Mucosa of rectum (tissue), 2 donors: ENCODE measurements around the gene SWI5.

ENCODE experiments used
- H3K27ac ChIP-seq, 2 donors: one replicate each; pipeline ENCODE4 v1.7.0; 2013; ENCODE audit warnings: inconsistent platforms in 2 of 2, low read depth in 2 of 2, low read length in 2 of 2
- H3K27me3 ChIP-seq, 2 donors: one replicate each; pipeline ENCODE4 v1.7.0; 2013; ENCODE audit warnings: low read length in 2 of 2; ENCODE audit not compliant: control insufficient read depth in 2 of 2, insufficient read depth in 2 of 2
- H3K36me3 ChIP-seq, 2 donors: one replicate each; pipeline ENCODE4 v1.7.0; 2013; ENCODE audit warnings: low read length in 2 of 2; ENCODE audit not compliant: control insufficient read depth in 2 of 2, insufficient read depth in 2 of 2
- H3K4me1 ChIP-seq, 2 donors: one replicate each; pipeline ENCODE4 v1.7.0; 2013; ENCODE audit warnings: low read length in 2 of 2, mild to moderate bottlenecking in 1 of 2; ENCODE audit not compliant: control insufficient read depth in 2 of 2, insufficient read depth in 2 of 2
- H3K4me3 ChIP-seq, 2 donors: one replicate each; pipeline ENCODE4 v1.7.0; 2013; ENCODE audit warnings: low read length in 2 of 2
- H3K9ac ChIP-seq, 2 donors: one replicate each; pipeline ENCODE4 v1.7.0; 2013; ENCODE audit warnings: low read length in 2 of 2, low read depth in 1 of 2, mild to moderate bottlenecking in 1 of 2
- H3K9me3 ChIP-seq, 2 donors: one replicate each; pipeline ENCODE4 v1.7.0; 2013; ENCODE audit warnings: low read length in 2 of 2; ENCODE audit not compliant: control insufficient read depth in 2 of 2
- donor health status: healthy.
- donor health status: Normal muscosa, but diverticular disease.

SWI5 gene

GRCh38 chr9:128317629-128318028, 41.6 kb downstream of the SWI5 start:
- Histone ChIP-seq H3K9me3 (no peaks in the 10 kb centered on the region), H3K36me3 (peaks cover 8 to 34% of the 10 kb centered on the region in 2 donors), H3K9ac (no peak overlapping the region), H3K4me3 (no peak overlapping the region), H3K4me1 (peaks cover 0 to 9% of the 10 kb centered on the region in 2 donors), H3K27ac (no peak overlapping the region), H3K27me3 (no peaks in the 10 kb centered on the region)

DNA sequence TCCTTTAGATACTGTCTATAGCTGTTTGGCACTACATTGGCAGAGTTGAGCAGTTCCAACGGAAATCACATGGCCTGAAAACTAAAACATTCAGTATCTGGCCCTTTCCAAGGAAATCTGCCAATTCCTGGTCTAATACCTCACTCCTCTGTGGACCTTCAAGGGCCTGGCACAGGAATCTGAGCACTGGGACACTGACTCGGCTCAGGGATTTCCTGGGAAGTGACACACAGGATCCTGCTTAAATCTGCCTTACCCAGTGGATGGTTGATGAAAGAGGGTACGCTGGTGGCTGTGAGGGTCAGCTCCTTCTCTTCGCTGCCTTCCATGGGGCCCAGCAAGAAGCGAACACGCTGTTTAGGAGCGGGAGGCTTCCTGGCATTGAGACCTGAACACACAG, 45.3 kb downstream of the SWI5 start:
- Histone ChIP-seq H3K9me3 (no peaks in the 10 kb centered on the region), H3K9ac (no peak overlapping the region), H3K27ac (no peak overlapping the region), H3K27me3 (no peaks in the 10 kb centered on the region), H3K4me1 (peaks cover 8 to 20% of the 10 kb centered on the region in 2 donors), H3K36me3 (peaks cover 19 to 28% of the 10 kb centered on the region in 2 donors), H3K4me3 (peak overlapping the region; percentile 99)

DNA sequence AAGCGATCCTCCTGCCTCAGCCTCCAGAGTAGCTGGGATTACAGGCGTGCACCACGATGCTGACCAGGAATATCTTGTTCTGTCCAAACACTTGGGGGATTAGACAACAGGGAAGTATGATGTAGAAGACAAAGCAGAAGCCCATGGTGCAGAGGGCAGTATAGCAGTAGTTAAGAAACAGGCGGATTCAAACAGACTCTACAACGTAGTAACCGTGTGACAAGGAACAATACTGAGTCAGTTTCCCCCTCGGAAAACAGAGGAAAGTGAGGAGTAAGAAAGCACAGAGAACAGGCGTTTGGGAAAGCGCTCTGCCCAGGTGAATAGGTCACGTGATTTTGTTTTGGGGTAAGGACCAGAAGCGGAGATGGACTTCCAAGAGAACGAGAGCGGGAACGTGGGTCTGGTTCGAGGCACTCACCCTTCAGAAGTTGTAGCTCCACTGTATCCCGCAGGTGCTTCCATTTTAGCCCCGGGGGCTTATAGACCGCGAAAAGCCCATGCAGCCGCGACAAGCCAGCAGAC, 45.9 kb downstream of the SWI5 start:
- peaks cover 17 to 22% of the 10 kb centered on the region in 2 donors for H3K36me3 ChIP-seq

DNA sequence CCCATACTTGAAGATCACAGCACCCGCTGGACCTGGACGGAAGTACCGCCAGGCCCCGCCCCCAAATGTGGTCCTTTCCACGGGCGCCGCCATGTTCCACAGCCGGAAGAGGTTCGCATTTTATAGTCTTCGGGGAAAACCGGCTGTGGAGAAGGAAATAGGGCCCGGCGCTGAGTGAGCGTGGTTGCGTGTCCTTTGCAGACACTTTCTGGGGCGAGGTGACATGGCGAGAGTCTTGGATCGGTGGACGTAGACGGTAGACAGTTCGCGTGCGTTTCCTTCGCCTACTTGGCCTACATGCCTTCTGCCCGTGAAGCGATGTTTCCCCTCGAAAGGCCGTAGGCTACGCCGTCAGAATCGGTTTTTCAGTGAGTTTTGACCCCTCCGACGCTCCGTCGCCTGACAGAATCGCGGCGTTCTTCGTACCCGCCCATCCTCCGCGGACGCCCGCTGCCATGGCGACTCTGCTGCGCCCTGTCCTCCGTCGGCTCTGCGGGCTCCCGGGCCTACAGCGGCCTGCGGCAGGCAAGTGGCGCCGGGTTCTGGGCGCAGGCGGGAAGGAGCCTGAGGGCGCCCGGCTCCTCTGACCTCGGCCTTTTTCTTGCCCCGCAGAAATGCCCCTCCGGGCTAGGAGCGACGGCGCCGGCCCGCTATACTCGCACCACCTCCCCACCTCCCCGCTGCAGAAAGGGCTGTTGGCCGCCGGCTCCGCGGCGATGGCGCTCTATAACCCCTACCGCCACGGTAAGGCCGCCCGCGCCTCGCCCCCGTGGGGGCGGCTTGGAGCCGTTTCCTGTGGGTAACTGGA, 46.5 kb downstream of the SWI5 start, which contains the start of the genes COQ4 and TRUB2:
Gene COQ4, plus strand, starts transcription at position 436 of the 808 bp plus-strand sequence. Its CDS starts 20 bp downstream, at position 456.
Gene TRUB2, minus strand, starts transcription at position 44 of the 808 bp plus-strand sequence. Its CDS starts 39 bp downstream, at position 5.
- H3K36me3 ChIP-seq, result peaks cover 11 to 18% of the 10 kb centered on the region in 2 donors

More for the DNA sequence above, 45.9 kb downstream of the SWI5 start:
- Histone ChIP-seq H3K9ac (peak overlapping the region; percentile 85), H3K4me3 (peak overlapping the region; percentile 99), H3K27me3 (no peaks in the 10 kb centered on the region), H3K27ac (peak overlapping the region in 1 of 2 donors; percentile 93), H3K9me3 (no peaks in the 10 kb centered on the region), H3K4me1 (peaks cover 8 to 20% of the 10 kb centered on the region in 2 donors)

DNA sequence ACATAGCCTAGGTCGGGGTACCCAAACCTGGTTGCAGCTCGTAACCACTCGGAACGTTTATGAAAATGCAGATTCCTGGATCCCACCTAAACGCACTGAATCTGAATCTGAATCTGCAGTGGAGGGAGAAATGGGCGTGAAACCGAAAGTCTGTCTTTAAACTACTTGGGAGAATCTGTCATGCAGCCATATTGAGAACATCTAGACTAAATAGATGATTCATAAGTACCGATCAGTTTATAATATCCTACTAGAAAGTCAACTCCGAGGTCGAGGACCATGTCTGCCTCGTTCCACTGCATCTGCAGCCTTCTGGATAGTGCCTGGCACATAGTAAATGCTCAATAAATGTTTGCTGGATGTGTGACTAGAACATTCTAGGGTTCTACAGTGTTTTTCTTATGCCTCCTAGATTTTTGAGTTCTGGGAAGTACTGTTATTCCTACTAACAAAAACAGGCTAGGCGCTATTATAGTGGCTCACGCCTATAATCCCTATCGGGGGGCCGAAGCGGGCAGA, 47.2 kb downstream of the SWI5 start:
- peak overlapping the region; percentile 99 for H3K4me3 ChIP-seq
- H3K9me3 ChIP-seq, result no peaks in the 10 kb centered on the region
- peaks cover 8 to 20% of the 10 kb centered on the region in 2 donors for H3K4me1 ChIP-seq
- peak overlapping the region; percentile 85 for H3K9ac ChIP-seq
- no peaks in the 10 kb centered on the region for H3K27me3 ChIP-seq
- peak overlapping the region; percentile 93 to 96 for H3K27ac ChIP-seq
- H3K36me3 ChIP-seq, result peaks cover 14 to 23% of the 10 kb centered on the region in 2 donors

More for the DNA sequence above, 46.5 kb downstream of the SWI5 start, which contains the start of the genes COQ4 and TRUB2:
- Histone ChIP-seq H3K27ac (peak within 1 kb of the TSS; percentile 93 to 96), H3K9ac (peak within 1 kb of the TSS; percentile 85), H3K4me1 (peaks cover 8 to 20% of the 10 kb centered on the region in 2 donors), H3K4me3 (peak within 1 kb of the TSS; percentile 99), H3K27me3 (no peaks in the 10 kb centered on the region), H3K9me3 (no peaks in the 10 kb centered on the region)

- Histone ChIP-seq H3K27me3 (no peaks in the 10 kb centered on the region), H3K9me3 (no peaks in the 10 kb centered on the region), H3K4me1 (peaks cover 8 to 20% of the 10 kb centered on the region in 2 donors), H3K36me3 (peaks cover 14 to 28% of the 10 kb centered on the region in 2 donors), H3K27ac (peak overlapping the region in 1 of 2 donors; percentile 93), H3K4me3 (peak overlapping the region; percentile 99), H3K9ac (peak overlapping the region; percentile 85)
These were observed 47.7 kb downstream of the SWI5 start for GRCh38 chr9:128323791-128324190.

DNA sequence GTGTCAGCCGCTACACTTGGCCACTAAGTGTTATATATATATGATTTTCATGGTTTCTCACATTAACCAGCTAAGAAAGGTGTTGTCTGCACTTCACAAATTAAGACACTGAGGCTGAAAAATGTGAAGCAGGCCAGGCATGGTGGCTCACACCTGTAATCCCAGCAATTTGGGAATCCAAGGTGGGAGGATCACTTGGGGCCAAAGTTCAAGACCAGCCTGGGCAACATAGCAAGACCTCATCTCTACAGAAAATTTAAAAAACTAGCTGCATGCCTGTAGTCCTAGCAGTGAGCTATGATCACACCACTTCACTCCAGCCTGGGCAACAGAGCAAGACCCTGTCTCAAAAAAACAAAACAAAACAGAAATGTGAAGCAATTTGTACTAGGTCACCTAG, 48.3 kb downstream of the SWI5 start:
- Histone ChIP-seq H3K4me3 (no peak overlapping the region), H3K9ac (no peak overlapping the region), H3K27me3 (no peaks in the 10 kb centered on the region), H3K9me3 (no peaks in the 10 kb centered on the region), H3K27ac (no peak overlapping the region), H3K36me3 (peaks cover 14 to 29% of the 10 kb centered on the region in 2 donors), H3K4me1 (peaks cover 8 to 20% of the 10 kb centered on the region in 2 donors)

DNA sequence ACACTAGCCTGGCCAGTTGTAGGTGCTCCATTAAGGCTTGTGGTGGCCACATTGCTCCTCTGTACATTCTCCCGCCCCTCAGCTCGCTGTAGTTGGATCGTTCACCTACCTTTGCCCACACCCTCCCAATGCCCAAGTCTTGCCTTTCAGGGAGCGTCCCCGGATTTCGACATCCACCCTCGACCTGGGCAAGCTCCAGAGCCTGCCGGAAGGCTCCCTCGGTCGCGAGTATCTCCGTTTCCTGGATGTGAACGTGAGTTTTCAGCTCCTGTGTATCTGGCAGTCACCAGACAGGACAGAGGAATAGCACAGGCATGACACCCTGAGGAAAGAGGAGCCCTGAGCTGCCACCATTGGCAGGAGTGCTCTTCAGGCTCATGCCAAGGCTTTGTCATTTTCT, 49.6 kb downstream of the SWI5 start:
- H3K36me3 ChIP-seq, result peaks cover 14 to 29% of the 10 kb centered on the region in 2 donors
- no peak overlapping the region for H3K27ac ChIP-seq
- no peaks in the 10 kb centered on the region for H3K27me3 ChIP-seq
- H3K4me3 ChIP-seq, result no peak overlapping the region
- H3K4me1 ChIP-seq, result peaks cover 8 to 23% of the 10 kb centered on the region in 2 donors
- no peaks in the 10 kb centered on the region for H3K9me3 ChIP-seq
- no peak overlapping the region for H3K9ac ChIP-seq

- Histone ChIP-seq H3K27ac (no peak overlapping the region), H3K36me3 (peaks cover 8 to 22% of the 10 kb centered on the region in 2 donors), H3K9me3 (no peaks in the 10 kb centered on the region), H3K4me1 (peaks cover 0 to 3% of the 10 kb centered on the region in 2 donors), H3K27me3 (no peaks in the 10 kb centered on the region), H3K9ac (no peak overlapping the region), H3K4me3 (no peak overlapping the region)
These were observed 57.4 kb downstream of the SWI5 start for GRCh38 chr9:128333451-128333869.

GRCh38 chr9:128335161-128335560, 59.1 kb downstream of the SWI5 start:
- Histone ChIP-seq H3K27me3 (no peaks in the 10 kb centered on the region), H3K9me3 (no peaks in the 10 kb centered on the region), H3K36me3 (peaks cover 8 to 18% of the 10 kb centered on the region in 2 donors), H3K9ac (no peak overlapping the region), H3K4me3 (no peak overlapping the region), H3K4me1 (peaks cover 0 to 4% of the 10 kb centered on the region in 2 donors), H3K27ac (no peak overlapping the region)
